Frontal cortex (tissue), 4 donors: ENCODE data around the gene SLC4A8. TPM values are rescaled to one million over a fixed set of nuclear protein-coding genes. Genes with fewer than 3 reads are reported as not detected.

Experiments used
- DNase-seq, 2 donors: peaks; one replicate each; pipeline ENCODE4 v3.0.0; 2012; ENCODE audit warnings: low spot score in 2 of 2
- FAIRE-seq: peaks from 2 replicates; lab custom pipeline; 2012; peaks lifted over from hg19 to GRCh38; lab: Jason Lieb, UNC
- total RNA-seq: library from RNA; depleted of rRNA; stranded (reverse); fragments of >200 nt; gene quantifications from one replicate; pipeline ENCODE4 v1.2.3, GENCODE V29; 2014
- donor health status: control.
- donor health status: control.
- donor health status: control.

SLC4A8 gene
- total RNA-seq, 1 donor from 2014 or later = 25.3 TPM

DNA sequence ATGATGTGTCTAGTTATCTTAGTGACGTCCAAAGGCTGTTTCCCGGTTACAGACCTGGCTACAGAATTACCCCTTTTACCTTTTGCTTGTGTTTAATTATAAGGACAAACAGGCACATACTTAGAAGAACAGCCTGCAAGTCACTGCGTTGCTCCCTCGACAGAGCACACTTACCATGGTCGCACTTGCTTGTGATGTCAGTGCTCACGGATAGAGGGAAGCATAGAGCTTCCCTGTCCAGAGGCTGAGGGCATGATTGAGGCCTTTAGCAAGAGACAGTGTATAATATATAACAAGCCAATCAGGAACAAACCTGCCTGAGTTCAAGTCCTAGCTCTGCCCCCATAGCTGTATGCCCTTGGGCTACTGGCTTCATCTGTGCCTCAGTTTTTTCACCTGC, 93.2 kb downstream of the SLC4A8 start:
- FAIRE-seq = no peak

DNA sequence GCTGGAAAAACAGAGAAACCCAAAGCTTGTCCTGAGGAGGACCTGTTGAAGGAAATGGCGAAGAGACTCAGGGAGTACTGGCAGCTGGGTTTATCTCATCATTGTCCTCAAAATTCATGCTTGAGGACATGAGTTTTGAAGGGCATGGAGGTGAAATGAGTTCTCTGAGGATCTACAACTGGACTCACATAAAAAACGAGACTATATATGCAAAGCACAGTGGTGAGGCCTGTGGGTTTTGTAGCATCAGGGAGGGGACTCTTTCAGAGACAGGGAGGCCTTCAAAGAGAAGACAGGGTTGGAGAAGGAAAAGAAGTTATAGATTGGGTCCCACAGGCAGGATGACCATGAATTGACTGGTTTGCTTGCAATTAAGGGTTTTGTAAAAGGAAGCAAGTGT, 95.1 kb downstream of the SLC4A8 start:
- FAIRE-seq (no peak), DNase-seq (no peak)

More for the DNA sequence above, 93.2 kb downstream of the SLC4A8 start:
- no peak for DNase-seq

DNA sequence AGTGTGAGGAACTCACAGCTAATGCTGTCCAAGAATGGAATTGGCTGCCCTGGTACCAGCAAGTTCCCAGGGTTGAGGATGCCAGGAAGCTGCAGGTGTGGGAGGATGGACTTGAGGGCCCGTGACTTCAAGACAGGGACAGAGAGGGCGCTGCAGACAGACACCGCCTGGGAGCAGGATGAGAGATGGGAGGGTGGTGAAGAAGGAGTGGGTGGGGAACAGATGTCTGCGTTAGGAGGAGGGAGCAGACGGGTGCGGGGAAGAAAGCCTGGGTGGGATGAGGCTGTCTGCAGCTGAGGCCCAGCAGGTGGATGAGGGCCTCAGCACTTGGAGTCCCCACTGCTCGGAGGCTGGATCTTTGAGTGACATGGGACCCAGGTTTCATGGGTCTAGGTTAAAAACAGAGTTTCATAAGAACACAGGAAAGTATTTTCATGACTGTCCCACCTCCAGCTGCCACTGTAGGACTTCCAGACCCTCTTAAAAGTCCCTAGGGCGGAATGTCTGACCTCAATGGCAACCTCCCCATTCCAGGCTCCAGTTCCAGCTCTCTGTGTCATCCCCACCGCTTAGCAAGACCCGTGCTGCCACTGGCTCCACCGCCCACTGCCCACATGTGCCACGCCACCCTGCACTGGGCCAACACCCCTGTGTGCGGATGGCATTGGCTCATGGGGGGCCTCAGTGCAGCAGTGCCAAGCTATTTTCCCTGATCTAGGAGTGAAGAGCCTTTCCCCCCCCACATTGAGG, 96.1 kb downstream of the SLC4A8 start:
- no peak for FAIRE-seq

DNA sequence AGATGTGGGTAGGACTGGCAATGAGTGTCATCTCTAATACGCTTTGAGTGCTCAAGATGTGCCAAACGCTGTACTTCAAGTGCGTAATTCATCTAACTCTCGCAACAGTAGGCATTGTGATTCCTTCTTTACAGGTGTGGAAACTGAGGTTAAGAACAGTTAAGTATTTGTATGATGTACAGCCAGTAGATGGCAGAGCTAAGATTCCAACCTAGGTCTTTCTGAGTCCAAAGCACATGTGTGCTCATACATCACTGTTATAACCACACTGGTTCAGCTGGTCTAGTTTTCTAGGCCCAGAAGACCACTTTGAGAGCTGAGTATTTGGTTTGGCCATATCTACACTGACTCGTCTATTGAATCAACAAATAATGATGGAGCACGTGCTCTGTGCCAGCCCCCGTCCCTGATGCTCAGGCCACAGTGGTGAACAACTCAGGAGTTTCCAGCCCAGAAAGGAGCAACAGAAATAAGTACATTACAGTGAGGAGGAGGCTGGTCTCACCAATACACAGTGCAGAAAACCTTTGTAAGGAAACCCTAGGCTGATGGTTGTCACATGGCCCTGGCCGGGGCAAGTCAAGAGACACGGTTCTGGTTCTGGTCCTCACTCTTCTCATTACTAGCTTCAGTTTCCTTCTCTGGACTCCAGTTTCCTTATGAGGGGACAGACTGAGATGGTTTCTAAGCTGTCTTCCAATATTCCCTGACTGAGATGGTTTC, 97.1 kb downstream of the SLC4A8 start:
- no peak for DNase-seq
- no peak for FAIRE-seq

More for the DNA sequence above, 96.1 kb downstream of the SLC4A8 start:
- peak in 1 of 2 donors; percentile 24 for DNase-seq

DNA sequence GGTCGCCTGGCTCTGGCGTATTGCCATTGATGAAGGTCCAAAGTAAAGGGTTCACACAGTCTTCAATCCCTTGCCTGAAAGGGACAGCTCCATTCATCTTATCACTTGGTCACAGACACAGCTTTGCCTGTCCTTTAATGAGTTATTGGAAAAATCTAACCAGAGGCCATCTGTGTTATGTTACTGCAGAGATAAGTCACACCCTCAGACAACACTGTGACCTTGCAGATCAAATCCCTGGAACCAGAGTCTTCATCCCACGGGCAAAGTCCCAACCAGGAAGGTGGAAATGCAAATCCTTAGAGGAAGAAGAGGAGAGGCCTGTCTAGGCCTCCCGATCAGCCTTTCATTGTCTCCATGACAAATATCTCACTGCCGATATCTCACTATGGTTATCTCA, 98.1 kb downstream of the SLC4A8 start:
- DNase-seq = no peak
- no peak for FAIRE-seq

DNA sequence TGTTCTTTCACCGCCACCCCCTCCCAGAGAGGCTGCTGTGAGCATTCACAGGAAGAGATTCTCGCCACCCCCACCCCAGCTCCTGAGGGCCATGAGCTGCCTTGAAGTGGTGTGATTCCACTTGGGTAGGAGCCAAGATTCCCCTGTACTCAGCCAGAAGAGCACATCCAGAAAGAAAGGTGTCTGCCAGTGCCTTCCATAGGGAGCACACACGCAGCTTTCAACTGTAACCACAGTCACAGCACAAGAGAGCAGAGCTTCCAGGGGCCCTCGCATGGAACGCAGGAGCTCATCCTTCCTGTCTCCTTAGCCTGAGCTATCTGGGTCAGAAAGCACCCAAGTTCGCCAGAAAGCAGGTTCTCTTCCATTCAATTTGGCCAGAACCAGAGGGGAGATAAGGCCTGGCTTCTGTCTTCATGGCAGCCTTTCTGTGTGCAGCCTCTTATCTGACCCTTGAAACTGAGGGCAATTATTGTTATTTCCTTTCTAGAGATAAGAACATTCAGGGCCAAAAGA, 99.8 kb downstream of the SLC4A8 start:
- DNase-seq = no peak
- FAIRE-seq = no peak

DNA sequence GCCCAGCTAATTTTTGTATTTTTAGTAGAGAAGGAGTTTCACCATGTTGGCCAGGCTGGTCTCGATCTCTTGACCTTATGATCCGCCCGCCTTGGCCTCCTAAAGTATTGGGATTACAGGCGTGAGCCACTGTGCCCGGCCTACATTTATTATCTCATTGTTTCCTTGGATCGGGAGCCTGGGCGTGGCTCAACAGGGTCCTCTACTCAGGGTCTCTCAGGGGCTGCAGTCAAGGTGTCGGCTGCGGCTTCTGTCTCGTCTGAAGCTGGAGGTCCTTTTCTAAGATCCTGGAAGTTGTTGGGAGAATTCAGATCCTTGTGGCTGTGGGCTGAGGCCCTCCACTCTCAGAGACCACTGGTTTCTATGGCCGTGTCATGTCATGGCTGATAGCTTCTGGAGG, 100.9 kb downstream of the SLC4A8 start:
- FAIRE-seq = no peak
- no peak for DNase-seq

DNA sequence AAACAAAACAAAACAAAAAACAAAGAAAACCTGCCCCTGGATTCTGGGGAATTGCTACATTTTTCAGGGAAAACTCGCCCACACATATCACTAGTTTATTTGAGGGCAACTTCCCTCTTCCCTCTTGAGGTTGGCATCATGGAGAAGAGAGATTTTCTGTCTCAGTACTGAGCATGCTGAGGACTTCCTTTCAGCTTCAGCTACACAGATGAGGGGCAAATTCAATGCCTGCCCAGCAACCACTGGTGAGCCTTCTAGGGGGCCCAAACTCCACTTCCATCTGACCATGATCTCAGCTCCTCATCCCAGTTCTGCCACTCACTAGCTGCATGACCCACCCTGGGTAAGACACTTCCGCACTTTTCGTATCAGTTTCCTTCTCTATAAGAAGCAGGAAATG, 103.3 kb downstream of the SLC4A8 start:
- DNase-seq (no peak), FAIRE-seq (no peak)

DNA sequence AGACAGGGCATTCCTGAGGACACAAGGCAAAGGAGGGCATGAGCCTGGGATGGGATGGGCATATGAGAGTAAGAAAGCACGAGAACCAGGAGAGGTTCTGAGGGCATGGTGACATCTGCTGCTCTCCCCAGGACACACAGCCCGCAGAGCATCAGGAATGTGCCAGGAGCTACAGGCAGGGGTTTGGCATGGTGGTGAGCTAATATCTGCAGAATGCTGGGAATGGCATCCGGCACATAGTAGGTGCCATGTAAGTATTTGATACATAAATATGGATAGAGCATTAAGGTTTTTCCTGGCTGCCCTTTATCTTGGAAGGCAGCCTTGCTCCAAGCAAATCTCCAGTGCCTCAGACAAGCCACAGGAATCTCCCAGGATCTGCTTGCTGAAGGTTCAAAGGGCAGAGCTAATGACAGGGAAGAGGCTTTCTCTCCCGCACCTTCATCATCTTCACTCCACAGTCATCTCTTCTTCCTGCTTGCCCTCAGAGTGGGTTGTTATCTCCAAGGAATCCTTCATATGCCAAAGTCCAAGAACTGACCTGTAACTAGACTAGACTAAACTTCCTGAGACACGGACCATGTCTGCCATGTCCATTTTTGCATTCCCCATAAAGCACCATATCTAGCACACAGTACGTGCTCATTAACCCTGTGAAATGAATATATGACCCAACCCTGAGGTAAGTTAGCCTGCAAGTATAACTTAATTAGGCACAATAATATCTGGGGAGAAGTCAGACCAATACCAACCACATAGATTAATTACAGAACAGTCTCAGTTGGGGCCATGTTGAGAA, 104.4 kb downstream of the SLC4A8 start:
- DNase-seq (no peak), FAIRE-seq (no peak)

DNA sequence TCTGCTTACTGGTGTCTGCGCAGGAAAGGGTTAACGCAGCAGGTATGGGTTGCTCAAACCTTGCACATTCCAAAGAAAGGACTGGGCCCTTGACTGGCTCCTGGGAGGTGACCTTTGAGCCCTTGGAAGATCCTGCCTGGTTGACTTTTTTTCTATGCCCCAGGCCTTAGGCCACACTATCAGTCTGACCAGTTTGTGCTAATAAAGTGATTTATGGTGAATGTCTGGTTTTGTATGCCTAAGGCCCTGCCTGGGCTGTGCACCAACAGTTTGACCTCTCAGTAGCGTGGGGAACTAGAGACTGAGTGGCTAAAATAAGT, 105.0 kb downstream of the SLC4A8 start:
- no peak for DNase-seq
- FAIRE-seq = no peak

DNA sequence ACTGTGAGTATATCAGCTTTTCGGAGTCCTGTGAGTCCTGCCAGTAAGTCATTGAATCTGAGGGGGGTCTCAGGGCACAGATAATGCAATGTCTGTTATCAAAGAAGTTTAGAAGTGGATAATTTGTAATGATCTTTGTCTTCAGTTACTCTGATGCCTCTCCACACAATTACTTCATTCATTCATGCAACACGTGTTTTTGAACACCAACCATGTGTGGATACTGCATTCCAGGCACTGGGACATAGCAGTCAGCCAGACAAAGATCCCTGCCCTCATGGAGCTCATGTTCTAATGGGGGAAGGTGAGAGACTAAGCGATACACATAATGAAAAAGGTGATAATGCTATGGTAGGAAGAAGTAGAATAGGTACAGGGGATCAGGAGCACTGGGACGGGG, 105.6 kb downstream of the SLC4A8 start:
- no peak for DNase-seq
- no peak for FAIRE-seq

DNA sequence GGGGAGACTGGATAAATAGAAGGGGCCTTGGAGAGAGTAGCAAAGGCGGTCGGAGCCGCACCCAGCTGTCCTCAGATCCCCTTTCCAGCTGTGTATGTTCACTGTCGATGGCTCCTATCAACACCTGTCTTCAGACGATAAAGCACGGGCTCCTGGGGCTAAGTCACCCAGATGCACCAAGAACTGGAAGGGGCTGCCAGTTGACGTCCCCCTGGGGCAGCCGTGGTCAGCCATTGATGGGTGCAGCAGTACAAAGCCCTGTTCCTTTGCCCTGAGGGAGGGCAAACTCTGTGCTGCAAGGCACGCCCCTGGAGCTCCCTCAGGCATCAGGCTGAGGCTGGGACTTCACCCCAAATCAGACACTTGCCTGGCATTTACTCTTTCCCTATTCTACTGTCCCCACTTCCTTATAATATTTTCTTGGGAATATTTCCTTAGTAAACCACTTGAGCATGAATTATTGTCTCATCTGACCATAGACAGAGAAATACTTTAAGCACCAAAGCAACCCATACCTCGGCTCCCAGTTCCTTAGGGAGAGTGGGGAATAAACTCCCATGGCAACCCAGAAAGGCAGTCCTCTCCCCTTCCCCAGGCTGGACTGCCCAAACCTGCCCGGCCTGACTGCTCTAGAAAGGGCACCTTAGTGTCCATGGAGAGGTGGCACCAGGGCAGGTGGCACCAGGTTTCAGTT, 106.8 kb downstream of the SLC4A8 start:
- FAIRE-seq (no peak), DNase-seq (no peak)

DNA sequence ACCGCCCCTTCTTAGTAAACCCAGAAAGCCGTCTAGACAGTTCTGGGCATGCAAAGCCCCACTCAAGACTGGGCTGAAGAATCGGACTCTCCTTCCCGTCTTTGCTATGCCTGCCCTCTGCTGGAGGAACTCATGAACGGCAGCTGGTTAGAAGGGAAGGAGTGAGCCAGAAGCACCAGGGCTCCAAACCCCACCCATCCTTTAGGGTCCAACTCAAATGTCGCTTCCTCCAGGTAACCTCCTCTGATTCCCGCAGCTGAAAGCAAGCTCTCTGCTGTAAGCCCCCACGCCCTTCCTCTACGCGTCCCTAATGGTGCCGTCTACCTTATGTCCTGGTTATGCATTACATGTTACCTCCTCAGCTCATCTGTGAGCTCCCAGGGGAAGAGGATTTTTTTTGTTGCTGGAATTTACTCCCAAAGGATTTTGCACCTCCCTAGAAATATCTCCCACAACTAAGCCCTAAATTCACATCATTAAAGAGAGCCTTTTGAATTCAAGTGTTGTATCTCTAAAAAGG, 107.4 kb downstream of the SLC4A8 start:
- FAIRE-seq = no peak
- peak; percentile 49 to 67 for DNase-seq

DNA sequence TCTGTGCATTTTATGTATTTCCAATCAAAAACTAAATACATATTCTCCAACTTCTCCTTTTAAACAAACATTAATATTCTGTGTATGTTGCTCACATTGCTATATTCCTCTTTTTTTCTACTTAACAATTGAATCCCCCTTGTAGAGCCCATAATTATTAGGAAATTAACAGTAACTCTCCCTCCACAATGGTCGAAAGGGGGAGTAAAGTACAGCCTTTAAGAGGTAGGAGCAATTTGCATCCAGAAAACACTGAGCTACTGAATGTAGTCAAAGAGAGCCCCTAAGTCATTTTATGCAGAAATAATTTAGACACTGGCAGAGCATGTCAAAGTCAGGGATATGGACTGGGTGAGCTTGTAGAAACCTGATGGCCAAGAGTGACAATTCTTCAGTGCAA, 109.2 kb downstream of the SLC4A8 start:
- FAIRE-seq (no peak), DNase-seq (no peak)

DNA sequence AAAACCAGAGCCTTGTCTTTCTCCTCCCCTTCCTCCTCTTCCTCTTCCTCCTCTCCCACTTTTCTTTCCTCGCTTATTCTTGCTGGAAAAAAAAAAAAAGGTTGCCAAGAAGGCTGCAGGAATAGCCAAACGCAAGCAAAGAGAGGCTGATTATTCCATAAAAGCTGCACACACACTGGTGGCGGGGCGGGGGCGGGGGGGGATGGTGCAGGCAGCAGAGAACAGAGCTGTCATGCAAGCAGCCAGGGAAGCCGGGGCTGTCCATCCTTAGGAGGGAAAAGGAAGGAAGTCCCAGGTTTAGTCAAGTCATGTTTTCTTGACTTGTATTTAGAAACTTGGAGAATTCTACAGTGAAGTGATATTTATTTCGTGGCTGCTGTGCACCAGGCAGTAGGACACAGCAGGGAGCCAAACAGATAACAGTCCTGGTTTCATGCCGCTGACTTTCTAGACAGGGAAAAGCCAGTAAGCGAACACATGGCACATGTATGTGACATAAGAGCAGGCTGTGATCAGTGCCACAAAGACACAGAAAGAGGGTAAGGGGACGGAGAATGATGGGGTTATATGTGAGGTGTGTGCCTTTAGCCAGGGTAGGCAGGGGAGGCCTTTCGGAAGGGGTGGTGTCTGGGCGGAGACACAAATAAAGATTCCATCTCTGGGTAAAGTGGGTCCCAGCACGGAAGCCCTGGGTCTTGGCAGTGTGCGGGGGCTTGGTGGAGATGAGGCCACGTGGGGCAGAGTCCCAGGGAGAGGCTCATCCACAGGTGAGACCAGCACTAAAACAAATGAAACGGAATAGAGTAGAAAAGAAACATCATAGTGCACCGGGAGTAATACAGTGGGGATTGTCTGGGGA, 109.8 kb downstream of the SLC4A8 start:
- FAIRE-seq = no peak
- no peak for DNase-seq

DNA sequence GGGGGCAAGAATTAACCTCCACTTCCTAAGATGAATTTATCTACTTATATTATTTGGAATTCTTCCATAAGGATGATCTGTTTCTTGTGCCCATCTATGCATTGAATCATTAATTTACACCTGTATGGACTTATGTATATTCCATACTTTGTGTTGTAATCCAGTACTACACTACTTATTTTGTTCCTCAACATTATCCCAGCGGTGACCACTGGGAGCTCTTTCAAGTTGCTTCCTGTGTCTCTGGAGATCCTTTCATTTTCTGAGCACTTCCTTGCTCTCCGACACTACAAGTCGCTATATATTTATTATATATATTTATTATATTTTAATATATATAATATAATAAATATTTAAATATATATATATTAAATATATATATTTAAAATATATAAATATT, 111.5 kb downstream of the SLC4A8 start:
- DNase-seq = no peak
- no peak for FAIRE-seq

DNA sequence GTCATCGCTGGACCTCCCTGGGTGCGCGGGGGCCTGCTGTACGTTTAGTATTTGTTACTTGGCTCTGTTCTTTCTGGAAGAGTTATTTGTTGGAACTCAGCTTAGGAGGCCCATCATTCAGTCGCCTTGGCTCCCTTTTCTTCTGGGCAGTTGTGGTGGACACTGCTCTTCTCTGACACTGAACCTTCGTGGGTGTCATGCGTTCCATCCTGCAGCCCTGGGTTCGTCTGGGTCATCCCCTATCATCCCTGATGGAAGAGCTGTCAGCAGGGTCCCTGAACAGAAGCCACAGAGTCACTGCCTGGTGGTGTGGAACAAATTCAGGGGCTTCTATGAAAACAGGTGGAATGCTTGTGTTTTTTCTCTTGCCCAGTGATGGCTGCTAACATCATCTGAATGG, 113.5 kb downstream of the SLC4A8 start:
- DNase-seq (no peak), FAIRE-seq (no peak)

DNA sequence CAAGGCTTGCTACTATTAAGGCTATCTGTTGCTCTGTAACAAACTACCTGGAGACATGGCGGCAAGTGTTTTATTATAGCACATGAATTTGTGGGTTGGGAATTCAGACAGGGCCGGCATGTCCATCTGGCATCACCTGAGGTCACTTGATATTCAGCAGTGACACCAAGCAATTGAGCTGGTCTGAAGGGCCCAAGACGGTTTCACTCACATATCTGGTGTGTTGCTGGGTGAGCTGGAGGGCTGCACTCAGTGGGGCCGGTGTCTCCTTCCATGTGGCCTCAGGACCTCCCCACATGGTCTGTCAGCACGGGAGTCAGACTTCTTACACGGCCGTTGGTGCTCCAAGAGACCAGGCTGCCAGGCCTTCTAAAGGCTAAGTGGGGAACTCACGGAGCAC, 114.0 kb downstream of the SLC4A8 start:
- no peak for DNase-seq
- no peak for FAIRE-seq

DNA sequence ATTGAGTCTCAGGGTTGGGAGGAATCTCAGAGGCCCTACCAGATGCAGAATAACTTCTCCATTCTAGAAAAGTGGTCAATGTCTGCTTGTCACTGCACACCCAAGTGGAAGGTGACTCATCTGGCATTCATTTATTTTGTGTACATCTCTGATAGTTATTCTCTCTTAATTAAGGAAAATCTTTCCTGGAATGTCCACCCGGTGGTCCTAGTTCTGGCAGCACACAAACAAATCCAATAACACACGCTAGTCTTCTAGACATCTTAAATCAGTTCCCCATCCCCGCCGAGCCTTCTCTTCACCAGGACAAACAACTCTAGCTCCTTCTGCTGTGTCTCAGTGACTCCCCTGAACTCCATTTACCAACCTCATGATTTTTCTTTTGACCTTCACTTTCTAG, 116.4 kb downstream of the SLC4A8 start:
- FAIRE-seq = no peak
- DNase-seq = no peak
